HG03439 (cell line): ENCODE data around the gene C16orf82.
"Not testable (repeated sequence)": the region's sequence is repeated elsewhere in the genome, so short reads cannot be mapped to it uniquely, and the experiment has no call there.

ENCODE experiments used
- ATAC-seq: cut with Tn5 transposase; IDR thresholded peaks from one replicate; pipeline ENCODE4 v1.9.1; 2021; ENCODE audit warnings: mild to moderate bottlenecking, moderate library complexity; ENCODE audit not compliant: unreplicated experiment

Gene C16orf82

GRCh38 chr16:27086031-27086430 lies 19.3 kb downstream of the C16orf82 start:
- not testable (repeated sequence) for ATAC-seq

GRCh38 chr16:27088216-27088615 lies 21.5 kb downstream of the C16orf82 start:
- no peak for ATAC-seq

- no peak for ATAC-seq
These were observed 29.6 kb downstream of the C16orf82 start for GRCh38 chr16:27096375-27096774.

GRCh38 chr16:27097800-27098230 lies 31.1 kb downstream of the C16orf82 start:
- ATAC-seq, result no peak

GRCh38 chr16:27098366-27099049 lies 31.8 kb downstream of the C16orf82 start:
- no peak for ATAC-seq

GRCh38 chr16:27102701-27103575 lies 36.2 kb downstream of the C16orf82 start:
- no peak for ATAC-seq

GRCh38 chr16:27103954-27104353 lies 37.2 kb downstream of the C16orf82 start:
- ATAC-seq, result no peak

- no peak for ATAC-seq
These were observed 39.6 kb downstream of the C16orf82 start for GRCh38 chr16:27106305-27106704.

GRCh38 chr16:27107185-27107592 lies 40.5 kb downstream of the C16orf82 start:
- no peak for ATAC-seq

GRCh38 chr16:27108051-27108770 lies 41.5 kb downstream of the C16orf82 start:
- ATAC-seq, result no peak

- ATAC-seq, result no peak
These were observed 42.3 kb downstream of the C16orf82 start for GRCh38 chr16:27108826-27109665.

GRCh38 chr16:27109666-27110523 lies 43.2 kb downstream of the C16orf82 start:
- ATAC-seq, result no peak

- no peak for ATAC-seq
These were observed 43.8 kb downstream of the C16orf82 start for GRCh38 chr16:27110524-27110896.

GRCh38 chr16:27111486-27111885 lies 44.8 kb downstream of the C16orf82 start:
- ATAC-seq, result no peak

- no peak for ATAC-seq
These were observed 45.5 kb downstream of the C16orf82 start for GRCh38 chr16:27112093-27112811.

- no peak for ATAC-seq
These were observed 46.7 kb downstream of the C16orf82 start for GRCh38 chr16:27113341-27113841.

- ATAC-seq, result no peak
These were observed 47.3 kb downstream of the C16orf82 start for GRCh38 chr16:27114006-27114405.

GRCh38 chr16:27118526-27118925 lies 51.8 kb downstream of the C16orf82 start:
- no peak for ATAC-seq
